Measurements from ENCODE around the gene MAP3K5.
A peak's percentile ranks its signal among the peaks of the same experiment; 100 is the strongest.

Gene MAP3K5

DNA sequence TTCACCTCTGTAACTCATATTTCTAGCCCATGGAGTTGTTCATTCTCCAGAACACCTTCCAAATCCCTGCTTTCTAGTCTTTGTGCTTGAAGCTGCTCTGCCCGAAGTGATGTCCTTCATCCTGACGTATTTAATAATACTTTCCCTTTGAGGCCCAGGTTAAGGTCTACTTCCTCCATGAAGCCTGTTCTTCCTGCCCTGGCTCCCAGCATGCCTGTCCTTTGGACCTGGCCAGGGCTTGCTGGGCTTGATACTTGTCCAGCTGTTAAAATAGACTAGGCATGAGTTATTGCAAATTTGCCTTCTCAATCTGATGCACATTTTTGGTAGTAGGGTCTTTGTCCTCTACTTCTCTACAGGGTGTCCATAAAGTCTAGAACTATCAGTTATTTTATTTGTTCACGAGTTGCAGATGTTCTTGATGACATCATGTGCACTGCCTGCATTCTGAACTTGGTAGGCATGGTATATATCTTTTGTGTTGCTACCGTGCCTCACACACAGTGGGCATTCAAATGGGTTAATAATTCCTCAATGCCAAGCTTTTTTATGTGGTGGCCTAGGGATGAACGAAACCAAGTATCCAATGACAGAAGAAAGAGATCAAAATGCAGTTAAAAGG is 239.0 kb downstream of the MAP3K5 start:
- Mint-ChIP-seq H3K36me3 (ENCODE audit: low read depth) (peaks cover 15% of the 10 kb centered on the region), H3K4me1 (ENCODE audit: low read depth) (peaks cover 5% of the 10 kb centered on the region), H3K9me3 (no peaks in the 10 kb centered on the region), H3K27me3 (peaks cover 30% of the 10 kb centered on the region), H3K4me3 (no peak overlapping the region), H3K27ac (no peak overlapping the region)

DNA sequence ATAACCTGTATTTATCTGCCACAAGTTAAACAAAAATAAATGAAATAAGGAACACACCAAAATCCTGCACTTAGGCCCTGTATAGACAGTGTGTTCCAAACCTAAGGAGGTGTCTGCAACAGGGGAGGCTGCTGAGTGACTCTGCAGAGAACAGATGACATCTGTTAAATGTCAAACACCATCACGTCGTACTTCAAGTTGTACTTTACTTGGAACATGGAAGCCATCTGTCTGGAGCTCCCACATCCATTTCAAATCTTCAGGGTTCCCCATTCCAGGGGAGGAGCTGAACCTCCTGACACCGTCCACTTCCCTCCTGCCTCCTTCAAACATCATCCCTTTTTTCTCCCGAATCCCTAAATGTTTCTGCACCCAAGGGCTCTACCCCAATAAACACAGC is 240.2 kb downstream of the MAP3K5 start:
- Mint-ChIP-seq H3K9me3 (no peaks in the 10 kb centered on the region), H3K27me3 (peaks cover 41% of the 10 kb centered on the region), H3K4me3 (no peak overlapping the region), H3K27ac (no peak overlapping the region), H3K4me1 (ENCODE audit: low read depth) (peaks cover 5% of the 10 kb centered on the region), H3K36me3 (ENCODE audit: low read depth) (peaks cover 5% of the 10 kb centered on the region)

DNA sequence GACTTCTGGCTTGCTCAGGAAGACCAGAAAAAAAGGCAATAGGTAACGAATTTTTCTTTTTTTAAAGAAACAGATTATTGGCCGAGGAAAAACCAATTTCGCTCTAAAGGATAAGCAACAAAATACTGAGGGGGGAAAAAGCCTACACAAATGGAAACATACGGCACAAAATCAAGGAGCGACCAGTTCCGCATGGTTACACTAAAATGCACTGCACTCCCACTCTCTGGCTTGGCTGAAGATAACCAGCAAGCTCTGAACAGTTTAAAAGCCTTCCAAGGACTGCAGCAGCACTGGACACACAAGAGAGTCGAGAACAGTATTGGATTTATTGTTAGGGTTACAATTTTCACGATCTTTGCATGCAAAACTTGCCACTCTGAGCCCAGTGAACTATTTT is 241.2 kb downstream of the MAP3K5 start:
- H3K4me3 Mint-ChIP-seq = peak overlapping the region; percentile 32
- H3K27me3 Mint-ChIP-seq = peaks cover 51% of the 10 kb centered on the region
- H3K9me3 Mint-ChIP-seq = no peaks in the 10 kb centered on the region
- H3K36me3 Mint-ChIP-seq (ENCODE audit: low read depth) = no peaks in the 10 kb centered on the region
- H3K4me1 Mint-ChIP-seq (ENCODE audit: low read depth) = peaks cover 5% of the 10 kb centered on the region
- no peak overlapping the region for H3K27ac Mint-ChIP-seq

DNA sequence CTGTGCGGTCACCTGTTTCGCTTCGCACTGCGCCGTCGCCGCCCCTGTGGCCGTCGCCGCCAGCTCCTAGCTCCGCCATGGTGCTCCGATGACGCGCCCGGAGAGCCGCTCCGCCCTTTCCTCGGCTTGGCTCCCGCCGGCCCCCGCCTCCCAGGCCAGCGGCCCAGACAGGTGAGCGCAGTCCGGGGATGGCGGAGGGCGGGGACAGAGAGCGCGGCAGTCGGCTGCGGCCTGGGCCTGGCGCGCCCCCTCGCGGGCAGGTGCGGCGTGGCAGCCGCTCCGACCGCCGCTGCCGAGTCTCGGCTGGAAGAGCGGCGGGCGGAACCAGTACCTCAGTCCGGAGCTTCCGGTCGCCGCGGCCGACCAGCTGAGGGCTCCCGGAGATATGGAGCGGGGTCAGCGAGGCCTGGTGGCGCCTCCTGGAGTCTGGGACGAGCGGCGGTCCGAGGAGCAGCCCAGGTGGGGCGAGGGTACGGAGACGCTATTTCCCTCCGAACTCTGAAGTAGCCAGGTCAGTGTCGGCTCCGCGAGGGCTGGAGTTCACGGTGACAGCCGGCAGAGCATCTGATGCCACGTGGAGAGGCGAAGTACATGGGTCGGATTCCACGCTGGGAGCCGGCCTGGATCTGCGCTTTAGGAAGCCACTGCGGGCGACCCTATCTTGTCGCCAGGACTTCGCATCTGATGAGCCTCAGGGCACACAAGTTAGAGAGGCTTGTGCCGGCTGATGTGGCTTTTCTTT is 241.8 kb downstream of the MAP3K5 start, which contains the start of gene MAP7:
Gene MAP7 (minus strand): TSS at position 93 of the 742 bp plus-strand sequence. CDS start 14 bp downstream, at position 79.
- Mint-ChIP-seq H3K9me3 (no peaks in the 10 kb centered on the region), H3K4me3 (peak within 1 kb of the TSS; percentile 63), H3K4me1 (ENCODE audit: low read depth) (peaks cover 5% of the 10 kb centered on the region), H3K27me3 (peaks cover 55% of the 10 kb centered on the region), H3K36me3 (ENCODE audit: low read depth) (no peaks in the 10 kb centered on the region), H3K27ac (no peak within 1 kb of the TSS)

DNA sequence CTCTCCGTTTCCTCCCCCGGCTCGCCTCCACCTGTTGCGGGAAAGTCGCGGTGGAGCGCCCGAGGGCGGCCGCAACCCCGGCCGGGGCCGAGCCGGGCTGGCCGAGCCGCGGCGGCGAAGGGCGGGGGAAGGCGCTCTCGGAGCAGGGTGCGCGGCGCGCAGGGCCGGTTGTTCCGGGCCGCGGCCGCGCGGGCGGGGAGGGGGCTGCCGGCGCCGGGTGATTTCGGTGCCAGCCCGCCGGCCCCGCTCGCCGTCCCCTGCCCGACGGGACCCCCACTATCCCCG is 242.3 kb downstream of the MAP3K5 start:
- Mint-ChIP-seq H3K27me3 (peaks cover 60% of the 10 kb centered on the region), H3K36me3 (ENCODE audit: low read depth) (no peaks in the 10 kb centered on the region), H3K27ac (no peak overlapping the region), H3K9me3 (no peaks in the 10 kb centered on the region), H3K4me1 (ENCODE audit: low read depth) (peaks cover 5% of the 10 kb centered on the region), H3K4me3 (peak overlapping the region; percentile 30)

DNA sequence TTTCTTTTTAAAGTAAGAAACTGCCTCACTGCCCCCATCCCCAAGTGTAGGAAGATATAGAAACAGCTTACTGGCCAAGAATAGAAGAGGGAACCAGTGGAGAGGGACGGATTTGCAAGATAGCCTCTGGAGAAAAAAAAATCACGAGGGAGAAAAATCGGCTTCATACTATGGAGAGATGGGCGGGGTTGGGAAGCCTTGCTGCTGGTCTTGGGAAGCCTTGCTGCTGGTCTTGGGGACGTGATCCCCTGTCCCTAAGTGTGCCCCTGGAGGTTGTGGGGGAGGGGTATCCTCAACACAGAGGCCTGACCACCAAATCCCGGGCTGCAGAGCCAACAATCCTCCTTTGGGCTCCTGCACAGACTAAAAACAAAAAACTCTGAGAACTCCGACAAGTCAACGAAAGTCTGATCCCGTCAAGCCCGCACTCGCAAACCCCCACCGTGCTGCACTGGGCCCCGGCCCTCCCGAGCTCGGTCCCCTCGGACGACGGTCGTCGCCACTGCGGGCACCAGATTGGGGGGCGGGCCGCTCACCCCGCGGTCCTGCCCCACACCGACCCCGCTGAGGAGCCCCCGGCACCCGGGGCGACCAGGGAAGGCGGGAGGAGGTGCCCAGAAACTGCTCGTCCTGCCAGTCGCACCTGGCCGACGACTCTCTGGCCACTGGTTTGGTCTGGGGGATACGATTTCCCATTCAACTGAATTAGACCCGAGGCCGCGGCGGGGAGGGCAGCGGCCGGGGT is 242.8 kb downstream of the MAP3K5 start:
- Mint-ChIP-seq H3K27me3 (peaks cover 65% of the 10 kb centered on the region), H3K4me3 (peak overlapping the region; percentile 63), H3K36me3 (ENCODE audit: low read depth) (no peaks in the 10 kb centered on the region), H3K27ac (no peak overlapping the region), H3K4me1 (ENCODE audit: low read depth) (peaks cover 5% of the 10 kb centered on the region), H3K9me3 (no peaks in the 10 kb centered on the region)

DNA sequence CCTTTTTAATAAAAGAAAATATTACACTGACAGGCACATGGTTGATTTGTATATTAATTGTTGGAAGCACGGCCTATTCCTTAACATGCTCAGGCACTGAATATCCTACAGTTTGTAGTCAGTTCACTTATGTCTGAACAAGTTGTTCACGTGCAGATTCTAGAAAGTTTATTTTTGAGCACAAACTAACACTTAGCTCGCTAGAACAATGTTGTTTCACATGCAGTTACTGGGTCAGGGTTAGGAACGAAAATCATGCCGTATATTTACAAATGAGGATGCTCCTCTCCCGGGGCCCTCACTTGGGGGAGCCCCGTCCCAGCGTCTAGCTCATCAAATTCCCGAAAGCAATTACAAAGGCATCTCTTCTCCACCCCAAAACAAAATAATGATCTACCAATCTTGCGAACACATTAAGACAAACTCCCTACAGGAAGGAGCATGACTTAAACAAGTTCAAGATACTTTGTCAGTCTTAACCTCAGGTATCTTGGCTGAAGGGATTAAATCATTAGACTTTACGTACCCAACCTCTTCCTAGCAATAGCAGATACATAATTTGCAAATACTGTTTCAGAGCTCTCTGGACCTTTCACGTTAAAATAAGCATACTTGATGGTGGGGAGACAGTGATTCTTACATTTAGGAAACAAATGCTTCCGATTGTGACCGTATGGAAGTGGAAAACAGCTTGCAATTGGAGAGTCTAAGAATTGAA is 243.5 kb downstream of the MAP3K5 start:
- Mint-ChIP-seq H3K27me3 (peaks cover 69% of the 10 kb centered on the region), H3K36me3 (ENCODE audit: low read depth) (no peaks in the 10 kb centered on the region), H3K4me1 (ENCODE audit: low read depth) (peaks cover 5% of the 10 kb centered on the region), H3K27ac (no peak overlapping the region), H3K9me3 (no peaks in the 10 kb centered on the region), H3K4me3 (peak overlapping the region; percentile 63)

DNA sequence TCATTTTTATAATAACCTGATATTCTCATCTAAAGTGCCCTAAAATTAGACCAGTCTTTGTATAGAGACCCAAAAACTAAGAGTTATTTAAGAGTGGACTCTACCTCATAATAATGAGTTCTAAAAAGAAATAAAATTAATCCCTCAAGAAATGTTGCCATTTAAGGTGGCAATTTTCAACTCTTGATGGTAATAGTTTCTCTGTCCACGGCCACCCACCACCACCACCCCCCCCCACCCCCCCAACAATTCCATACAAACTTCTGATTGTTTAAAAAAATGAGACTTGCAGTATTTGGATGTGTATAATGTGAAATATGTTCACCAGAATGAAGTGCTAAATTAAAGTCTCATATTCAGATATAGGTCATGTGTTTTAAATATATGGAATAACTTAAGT is 244.4 kb downstream of the MAP3K5 start:
- H3K36me3 Mint-ChIP-seq (ENCODE audit: low read depth) = no peaks in the 10 kb centered on the region
- peaks cover 73% of the 10 kb centered on the region for H3K27me3 Mint-ChIP-seq
- no peak overlapping the region for H3K27ac Mint-ChIP-seq
- H3K9me3 Mint-ChIP-seq = no peaks in the 10 kb centered on the region
- H3K4me1 Mint-ChIP-seq (ENCODE audit: low read depth) = peaks cover 5% of the 10 kb centered on the region
- no peak overlapping the region for H3K4me3 Mint-ChIP-seq

DNA sequence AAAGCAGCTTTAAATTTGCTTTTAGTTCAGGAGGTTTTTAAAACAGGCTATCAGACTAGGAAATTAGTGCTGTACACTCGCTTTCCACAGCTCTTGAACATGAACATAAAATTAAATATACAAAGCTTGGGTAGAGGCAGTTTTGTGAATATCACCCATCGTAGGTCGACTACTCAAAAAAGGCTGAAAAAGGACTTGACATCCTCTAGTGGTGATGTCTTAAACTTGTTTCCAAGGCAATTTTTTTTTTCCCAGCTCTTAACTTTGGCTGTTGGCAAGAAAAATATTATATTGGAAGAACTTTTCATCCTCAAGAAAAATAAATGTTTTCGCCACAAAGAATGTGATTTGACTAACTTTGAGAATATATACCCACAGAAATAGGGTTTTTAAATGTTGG is 244.9 kb downstream of the MAP3K5 start:
- H3K4me1 Mint-ChIP-seq (ENCODE audit: low read depth) = peaks cover 5% of the 10 kb centered on the region
- peaks cover 67% of the 10 kb centered on the region for H3K27me3 Mint-ChIP-seq
- H3K36me3 Mint-ChIP-seq (ENCODE audit: low read depth) = no peaks in the 10 kb centered on the region
- H3K4me3 Mint-ChIP-seq = no peak overlapping the region
- H3K27ac Mint-ChIP-seq = no peak overlapping the region
- H3K9me3 Mint-ChIP-seq = no peaks in the 10 kb centered on the region

DNA sequence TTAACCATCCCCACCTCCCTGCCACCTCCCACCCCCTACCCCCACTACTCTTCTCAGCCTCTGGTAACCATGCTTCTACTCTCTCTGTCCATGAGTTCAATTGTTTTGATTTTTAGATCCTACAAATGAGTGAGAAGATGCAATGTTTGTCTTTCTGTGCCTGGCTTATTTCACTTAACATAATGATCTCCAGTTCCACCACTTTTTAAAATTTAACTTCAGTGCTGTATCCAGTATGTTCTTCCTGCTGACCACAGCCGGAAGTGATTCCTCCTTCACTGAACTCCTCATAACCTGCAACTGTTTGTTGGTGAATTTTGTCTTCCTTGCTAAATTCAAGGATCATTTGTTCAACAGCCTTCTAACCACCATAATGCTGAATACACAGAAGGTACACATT is 245.9 kb downstream of the MAP3K5 start:
- Mint-ChIP-seq H3K27me3 (peaks cover 59% of the 10 kb centered on the region), H3K4me1 (ENCODE audit: low read depth) (peaks cover 5% of the 10 kb centered on the region), H3K4me3 (no peak overlapping the region), H3K27ac (no peak overlapping the region), H3K36me3 (ENCODE audit: low read depth) (no peaks in the 10 kb centered on the region), H3K9me3 (no peaks in the 10 kb centered on the region)

DNA sequence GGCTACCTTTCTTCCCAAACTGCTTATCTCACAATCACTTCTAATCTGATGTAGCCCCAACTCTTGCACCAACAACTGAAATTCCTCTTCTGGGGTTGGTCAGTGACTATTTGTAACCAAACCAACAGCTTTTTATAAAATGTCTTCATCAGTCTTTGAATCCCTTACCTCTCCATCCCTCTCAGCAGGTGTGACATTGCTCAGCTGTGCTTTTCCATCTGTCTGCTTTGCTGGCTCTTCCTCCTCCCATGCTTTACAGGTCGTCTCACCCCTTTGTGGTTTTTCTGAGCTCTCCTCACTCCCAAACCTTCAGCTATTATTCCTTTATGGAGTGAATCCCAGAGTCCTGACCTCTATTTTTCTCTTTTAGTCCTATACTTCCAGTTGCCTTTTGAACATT is 248.0 kb downstream of the MAP3K5 start:
- H3K36me3 Mint-ChIP-seq (ENCODE audit: low read depth) = no peaks in the 10 kb centered on the region
- H3K27ac Mint-ChIP-seq = no peak overlapping the region
- no peak overlapping the region for H3K4me3 Mint-ChIP-seq
- H3K9me3 Mint-ChIP-seq = no peaks in the 10 kb centered on the region
- peaks cover 4% of the 10 kb centered on the region for H3K4me1 Mint-ChIP-seq (ENCODE audit: low read depth)
- peaks cover 63% of the 10 kb centered on the region for H3K27me3 Mint-ChIP-seq

DNA sequence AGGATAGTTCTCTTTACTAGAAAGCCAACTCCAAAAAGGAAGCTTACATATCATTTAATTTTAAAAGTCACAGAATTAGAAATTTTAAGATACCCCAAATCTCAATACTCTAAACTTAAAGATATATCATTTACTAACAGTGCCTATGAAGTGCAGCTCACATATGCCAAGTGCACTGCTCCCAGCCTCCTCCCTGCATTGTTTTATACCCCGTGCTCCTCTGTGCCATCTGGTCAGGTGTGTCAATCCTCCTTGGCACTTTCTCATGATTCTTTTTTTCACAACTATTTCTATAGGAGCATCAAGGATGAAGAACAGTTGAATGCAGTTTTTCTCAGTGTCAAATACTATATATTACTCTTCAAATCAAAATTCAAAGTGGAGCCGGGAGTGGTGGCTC is 250.9 kb downstream of the MAP3K5 start:
- Mint-ChIP-seq H3K27me3 (peaks cover 35% of the 10 kb centered on the region), H3K4me3 (no peak overlapping the region), H3K36me3 (ENCODE audit: low read depth) (no peaks in the 10 kb centered on the region), H3K27ac (no peak overlapping the region), H3K4me1 (ENCODE audit: low read depth) (no peaks in the 10 kb centered on the region), H3K9me3 (no peaks in the 10 kb centered on the region)

DNA sequence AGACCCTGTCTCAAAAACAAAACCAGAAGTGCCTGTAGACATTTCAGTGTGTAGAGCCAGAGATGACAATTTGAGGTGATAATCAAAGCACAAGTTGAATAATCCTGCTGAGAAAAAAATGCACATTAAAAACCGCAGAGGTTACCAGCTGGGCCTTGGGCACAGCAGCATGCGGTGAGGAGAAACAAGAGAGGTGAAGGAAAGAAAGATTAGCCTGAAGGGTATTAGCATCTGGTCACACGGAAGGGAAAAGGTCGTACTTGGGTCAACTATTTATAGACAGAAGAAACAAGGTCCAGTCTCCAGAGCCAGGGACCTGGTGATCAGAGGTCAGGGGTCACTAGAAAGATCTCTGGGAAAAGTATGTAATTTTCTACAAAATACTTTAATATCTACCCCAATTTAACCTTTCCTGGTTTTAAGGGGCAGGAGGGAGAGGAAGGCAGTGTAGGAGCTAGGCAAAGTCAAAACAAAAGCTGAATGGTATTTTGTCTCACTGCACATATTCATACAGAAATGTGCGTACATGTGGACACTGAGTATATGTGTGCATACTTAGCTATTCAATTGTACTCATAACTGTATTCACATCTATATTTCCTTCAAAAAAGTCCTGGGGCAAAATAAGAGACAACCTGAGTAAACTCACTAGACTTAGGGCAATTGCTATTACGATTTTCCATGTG is 252.2 kb downstream of the MAP3K5 start:
- Mint-ChIP-seq H3K27me3 (peaks cover 24% of the 10 kb centered on the region), H3K27ac (no peak overlapping the region), H3K9me3 (no peaks in the 10 kb centered on the region), H3K4me1 (ENCODE audit: low read depth) (no peaks in the 10 kb centered on the region), H3K4me3 (no peak overlapping the region), H3K36me3 (ENCODE audit: low read depth) (no peaks in the 10 kb centered on the region)

DNA sequence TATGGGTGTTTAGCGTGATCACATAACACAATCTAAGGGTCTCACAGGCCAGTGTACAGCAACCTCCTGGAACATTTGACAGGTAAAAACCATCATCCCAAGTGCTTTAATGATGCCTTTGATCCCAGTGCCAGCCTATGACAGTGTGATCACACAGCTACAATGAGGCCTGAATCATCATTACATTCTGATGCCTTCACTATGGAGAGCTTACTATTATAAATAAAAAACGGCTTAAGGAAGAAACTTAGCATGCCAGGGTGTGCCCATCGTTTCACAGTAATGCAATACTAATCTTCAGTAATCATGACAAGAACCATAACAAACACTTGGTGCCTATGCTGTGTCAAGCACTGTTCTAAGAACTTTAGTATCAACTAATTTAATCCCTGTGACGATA is 253.4 kb downstream of the MAP3K5 start:
- H3K27ac Mint-ChIP-seq = no peak overlapping the region
- peaks cover 14% of the 10 kb centered on the region for H3K27me3 Mint-ChIP-seq
- H3K4me3 Mint-ChIP-seq = no peak overlapping the region
- no peaks in the 10 kb centered on the region for H3K36me3 Mint-ChIP-seq (ENCODE audit: low read depth)
- H3K4me1 Mint-ChIP-seq (ENCODE audit: low read depth) = no peaks in the 10 kb centered on the region
- no peaks in the 10 kb centered on the region for H3K9me3 Mint-ChIP-seq

Measured in stimulated activated naive CD8-positive, alpha-beta T cell treated with anti-CD3 and anti-CD28 coated beads, Interleukin-15, Interleukin-2, amounts not matched to agents 100 ng/mL and 50 ng/mL, for 24 hours (primary cell).